Stimulated activated CD8-positive, alpha-beta memory T cell treated with anti-CD3 and anti-CD28 coated beads, Interleukin-12 subunit alpha, Interleukin-12 subunit beta, amount 100 ng/mL, for 4 hours (primary cell): Measurements from ENCODE around the gene ENTPD8.

Experiments used
- DNase-seq: peaks from one replicate; pipeline ENCODE4 v3.0.0-alpha.2; 2020; ENCODE audit warnings: low read depth

Gene ENTPD8

DNA sequence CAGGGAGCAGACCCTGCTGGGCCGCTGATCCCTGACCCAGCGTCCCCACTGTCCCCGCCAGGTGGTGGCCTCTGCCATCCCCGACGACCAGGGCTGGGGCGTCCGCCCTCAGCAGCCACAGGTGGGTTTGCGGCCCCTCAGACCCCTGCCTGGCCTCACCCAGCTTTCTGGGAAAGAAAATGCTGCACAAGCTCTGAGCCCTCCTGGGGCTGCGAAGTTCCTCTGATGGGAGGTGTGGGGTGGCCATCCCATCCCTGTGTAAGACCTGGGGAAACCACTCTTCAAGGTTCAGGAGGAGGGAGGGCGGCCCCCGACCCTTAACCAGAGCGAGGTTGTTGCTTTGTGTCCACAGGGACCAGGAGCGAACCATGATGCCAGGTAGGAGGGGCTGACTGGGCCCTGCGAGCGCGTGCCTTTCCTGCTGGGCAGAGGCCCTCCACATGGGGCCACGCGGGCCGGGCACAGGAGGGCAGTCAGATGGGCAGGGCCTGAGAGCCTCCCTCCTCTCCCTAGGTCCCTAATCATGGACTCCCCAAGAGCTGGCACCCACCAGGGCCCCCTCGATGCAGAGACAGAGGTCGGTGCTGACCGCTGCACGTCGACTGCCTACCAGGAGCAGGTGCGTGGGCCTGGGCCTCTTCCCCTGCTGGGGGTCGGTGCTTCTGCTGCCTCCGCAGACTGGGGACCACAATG lies 10.3 kb downstream of the ENTPD8 start:
- DNase-seq: no peak

DNA sequence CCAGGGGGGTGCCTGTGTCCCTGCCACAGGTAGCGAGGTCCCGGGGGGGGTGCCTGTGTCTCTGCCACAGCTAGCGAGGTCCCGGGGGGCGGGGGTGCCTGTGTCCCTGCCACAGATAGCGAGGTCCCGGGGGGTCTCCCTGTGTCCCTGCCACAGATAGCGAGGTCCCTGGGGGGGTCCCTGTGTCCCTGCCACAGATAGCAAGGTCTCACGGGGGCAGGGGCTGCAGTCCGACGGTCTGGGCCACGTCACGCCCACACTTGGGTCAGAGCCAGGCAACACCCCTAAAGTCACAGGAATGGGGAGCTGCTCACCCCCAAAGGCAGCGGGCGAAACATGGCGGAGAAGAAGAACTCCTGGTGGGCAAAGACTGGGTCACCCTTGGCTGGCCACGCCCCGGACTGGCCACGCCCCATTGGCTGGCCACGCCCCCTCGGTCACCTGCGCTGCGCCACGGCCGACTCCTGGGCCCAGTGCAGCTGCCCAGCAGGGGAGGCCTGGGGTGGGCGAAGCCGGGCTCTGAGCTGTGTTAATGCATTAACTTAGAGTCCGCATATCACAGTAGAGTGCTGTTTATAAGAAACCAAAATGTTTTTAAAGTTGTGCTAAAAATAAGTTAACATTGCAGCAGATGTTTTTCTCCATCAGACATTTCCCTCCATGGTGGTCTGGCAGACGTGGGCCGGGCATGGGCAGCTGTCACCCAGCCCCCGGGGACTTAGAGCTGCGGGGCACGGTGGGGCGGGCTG lies 11.0 kb downstream of the ENTPD8 start:
- no peak for DNase-seq

DNA sequence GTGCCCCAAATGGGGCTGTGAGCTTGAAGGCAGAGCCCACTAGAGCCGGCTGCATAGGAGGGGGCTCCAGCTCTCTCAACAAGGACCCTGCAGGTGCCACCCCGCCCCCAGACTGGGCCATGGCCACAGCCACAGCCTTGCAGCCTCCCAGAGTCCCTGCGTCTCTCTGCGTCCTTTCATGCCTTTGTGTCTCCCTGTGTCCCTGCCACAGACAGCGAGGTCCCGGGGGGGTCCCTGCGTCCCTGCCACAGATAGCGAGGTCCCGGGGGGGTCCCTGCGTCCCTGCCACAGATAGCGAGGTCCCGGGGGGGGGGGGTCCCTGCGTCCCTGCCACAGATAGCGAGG lies 11.6 kb downstream of the ENTPD8 start:
- DNase-seq: no peak

DNA sequence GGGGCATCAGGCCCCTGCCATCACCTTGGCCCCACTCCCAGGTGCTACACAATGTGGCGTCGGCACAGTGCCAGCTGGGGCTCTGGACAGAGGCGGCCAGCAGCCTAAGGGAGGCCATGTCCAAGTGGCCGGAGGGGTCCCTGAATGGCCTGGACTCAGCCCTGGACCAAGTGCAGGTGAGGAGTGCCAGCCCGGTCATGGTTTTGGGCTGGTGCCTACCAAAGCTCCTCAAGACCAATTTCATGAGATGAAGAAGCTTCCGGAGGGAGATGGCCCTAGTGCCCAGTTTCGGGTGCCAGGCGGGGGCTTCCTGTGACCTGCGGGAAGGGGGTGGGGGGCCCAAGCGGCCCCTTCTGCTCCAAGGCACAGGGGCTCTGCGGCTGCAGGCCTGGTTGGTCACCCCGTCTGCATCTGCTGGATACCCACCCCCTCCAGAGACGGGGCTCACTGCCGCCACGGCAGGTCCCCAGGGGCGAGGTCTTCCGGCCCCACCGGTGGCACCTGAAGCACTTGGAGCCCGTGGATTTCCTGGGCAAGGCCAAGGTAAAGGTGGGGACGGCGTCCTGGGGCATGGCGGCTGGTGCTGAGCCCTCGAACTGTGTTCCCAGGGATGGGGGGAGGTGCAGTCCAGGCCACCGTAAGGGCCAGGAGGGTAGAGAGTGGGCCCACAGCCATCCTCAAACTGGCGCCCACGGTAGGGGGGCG lies 12.2 kb downstream of the ENTPD8 start:
- DNase-seq: no peak

DNA sequence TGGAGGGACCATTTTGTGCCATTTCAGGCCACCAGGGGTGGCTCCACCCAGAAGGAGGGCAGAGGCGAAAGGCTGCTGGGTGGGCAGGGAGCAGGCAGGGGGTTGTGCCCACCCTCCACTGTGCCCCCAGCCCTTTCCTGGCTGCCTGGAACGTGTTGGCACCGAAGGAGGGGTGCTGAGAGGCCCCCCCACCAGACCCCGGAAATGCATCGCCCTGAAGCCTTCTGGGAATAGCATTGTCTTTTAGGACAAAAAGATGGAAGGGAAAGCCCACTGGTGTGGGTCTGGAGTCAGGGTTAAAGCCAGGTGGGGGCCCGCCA lies 12.9 kb downstream of the ENTPD8 start:
- DNase-seq: no peak

DNA sequence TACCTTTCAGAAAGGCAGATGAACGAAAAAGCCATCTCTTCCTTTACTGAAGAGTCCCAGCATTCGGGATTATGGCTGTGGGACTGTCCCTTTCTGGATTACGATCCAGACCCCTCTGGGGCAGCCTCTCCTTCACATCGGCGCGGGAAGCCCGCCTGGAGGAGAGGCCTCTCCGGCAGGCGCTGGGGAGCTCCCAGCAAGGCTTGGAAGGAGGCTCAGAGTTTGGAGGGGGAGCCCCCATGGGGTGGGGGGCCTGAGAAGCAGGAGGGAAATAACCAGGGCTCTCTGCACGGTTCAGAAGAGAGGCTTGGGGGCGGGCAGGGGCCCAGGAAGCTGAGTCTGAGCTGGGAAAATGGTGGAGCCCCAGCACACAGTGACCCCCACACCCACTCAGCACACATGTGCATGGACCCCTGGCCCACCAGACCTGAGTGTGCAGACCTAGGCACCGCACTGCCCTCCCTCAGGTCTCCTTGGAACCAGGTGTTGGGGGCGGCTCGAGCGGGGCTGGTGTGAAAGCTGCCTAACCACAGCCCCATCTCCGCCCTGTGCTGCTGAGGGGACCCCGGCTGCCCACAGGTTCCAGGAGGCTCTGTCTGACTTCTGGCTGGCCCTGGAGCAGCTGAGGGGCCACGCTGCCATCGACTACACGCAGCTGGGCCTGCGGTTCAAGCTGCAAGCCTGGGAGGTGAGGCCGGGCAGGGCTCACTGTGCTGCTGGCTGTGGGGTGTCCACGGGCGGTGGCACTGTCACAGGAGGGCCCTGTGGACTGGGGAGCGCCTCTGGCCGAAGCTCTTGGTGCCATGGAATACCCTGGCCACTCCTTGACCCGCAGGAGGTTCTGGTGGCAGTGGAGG lies 13.5 kb downstream of the ENTPD8 start:
- DNase-seq: no peak

DNA sequence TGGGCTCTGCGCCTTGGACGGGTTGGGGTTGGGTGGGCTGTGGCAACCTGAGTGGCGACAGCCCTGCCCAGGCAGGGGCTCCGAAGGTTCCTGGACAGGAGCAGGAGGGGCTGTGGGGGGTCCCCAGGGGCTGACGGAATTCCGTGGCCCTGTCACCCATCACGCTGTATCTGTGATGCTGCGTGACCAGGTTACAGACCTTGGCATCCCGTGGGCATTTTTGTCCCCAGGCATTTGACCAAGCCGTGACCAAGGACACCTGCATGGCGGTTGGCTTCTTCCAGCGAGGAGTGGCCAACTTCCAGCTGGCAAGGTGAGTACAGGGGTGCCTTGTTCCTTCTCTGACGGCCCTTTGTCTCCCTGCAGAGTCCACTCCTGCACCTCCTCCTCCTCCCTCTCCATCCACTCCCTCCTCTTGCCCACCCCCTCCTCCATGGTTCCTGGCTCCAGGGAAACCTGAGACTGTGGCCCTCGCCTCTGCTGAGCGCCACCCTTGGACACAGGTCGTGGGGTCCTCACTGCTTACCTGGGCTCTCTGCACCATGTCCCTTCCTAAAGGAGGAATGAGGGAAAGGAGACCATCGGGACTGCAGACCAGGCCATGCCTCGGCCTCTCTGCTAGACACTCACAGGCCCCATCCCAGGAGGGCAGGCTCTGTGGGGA lies 15.0 kb downstream of the ENTPD8 start:
- DNase-seq: no peak

DNA sequence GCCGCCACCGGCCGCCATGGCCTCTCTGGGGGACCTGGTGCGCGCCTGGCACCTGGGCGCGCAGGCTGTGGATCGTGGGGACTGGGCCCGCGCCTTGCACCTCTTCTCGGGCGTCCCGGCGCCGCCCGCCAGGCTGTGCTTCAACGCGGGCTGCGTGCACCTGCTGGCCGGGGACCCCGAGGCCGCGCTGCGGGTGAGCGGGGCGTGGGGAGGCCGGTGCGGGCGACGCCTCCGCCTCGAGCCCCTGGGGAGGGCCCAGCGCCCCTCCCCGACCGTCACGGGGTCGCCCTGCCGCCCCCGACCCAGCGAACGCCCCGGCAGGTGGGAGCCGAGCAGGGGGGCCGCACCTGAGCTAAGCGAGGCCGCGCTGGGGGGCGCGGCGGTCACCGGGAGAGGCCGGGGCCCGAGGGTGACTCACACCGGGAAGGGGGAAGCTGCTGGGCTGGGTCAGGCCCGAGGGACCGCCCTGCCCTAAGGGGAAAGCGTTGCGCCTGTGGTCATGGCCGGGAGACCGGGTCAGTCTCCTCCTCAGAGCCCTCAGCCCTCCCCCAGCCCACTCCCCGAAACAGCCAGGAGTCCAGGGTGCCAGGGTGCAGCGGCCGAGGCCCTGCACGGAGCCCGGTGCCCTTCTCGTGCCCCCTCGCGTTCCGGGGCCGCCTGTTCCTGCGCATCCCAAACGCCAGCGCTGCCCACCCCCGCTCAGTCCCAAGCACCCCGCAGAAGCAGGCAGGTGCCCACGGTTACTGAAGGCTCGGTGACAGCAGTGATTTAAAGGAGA lies 17.5 kb downstream of the ENTPD8 start:
- DNase-seq: no peak

DNA sequence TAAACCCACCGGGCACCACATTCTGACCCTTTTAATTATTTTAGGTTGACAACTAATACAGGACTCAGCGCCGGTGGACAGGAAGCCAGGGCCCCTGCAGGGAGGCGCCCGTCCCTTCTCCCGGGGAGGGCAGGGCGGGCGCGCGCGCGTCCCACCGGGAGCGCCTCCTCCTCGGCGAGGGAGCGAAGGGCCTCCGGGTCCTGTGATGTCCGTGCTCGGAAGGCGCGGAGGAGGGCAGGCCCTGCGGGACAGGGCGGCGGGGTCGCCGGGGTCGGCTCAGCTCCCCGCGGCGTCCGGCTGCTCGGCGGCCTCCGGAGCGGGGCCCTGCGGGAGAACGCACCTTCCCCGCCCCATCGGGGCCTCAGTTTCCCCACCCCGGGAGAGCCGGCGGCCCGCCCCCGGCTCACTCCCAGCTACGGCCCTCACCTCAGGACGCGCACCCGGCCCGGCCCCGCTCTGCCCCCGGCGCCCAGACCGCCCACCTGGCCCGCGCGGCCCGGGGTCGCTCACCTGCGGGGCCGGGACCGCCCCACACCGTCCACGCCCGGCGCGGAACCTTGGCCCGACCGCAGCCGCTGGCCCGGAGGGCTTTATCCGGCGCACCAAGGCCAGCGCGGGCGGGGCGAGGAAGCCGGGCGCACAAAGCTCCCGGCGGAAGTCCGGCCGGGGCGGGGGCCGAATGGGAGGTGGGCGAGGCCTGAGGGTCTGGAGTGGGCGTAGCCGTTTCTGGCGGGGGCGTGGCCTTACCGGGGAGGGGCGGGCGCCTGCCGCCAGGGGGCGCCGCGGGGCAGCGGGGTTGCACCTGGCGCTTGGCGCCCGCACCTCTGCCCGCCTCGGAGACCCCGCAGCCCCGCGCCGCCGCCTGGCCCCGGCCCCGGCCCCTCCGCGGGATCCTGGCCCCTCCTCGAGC lies 18.3 kb downstream of the ENTPD8 start, which contains the start of the genes EXD3 and NOXA1:
Gene EXD3 (minus strand): TSS at position 559 of the 910 bp plus-strand sequence. CDS start 27,805 bp downstream, outside the sequence.
Gene NOXA1 (plus strand): TSS at position 790 of the 910 bp plus-strand sequence. CDS start 137 bp downstream, outside the sequence.
- DNase-seq: peak; percentile 84

DNA sequence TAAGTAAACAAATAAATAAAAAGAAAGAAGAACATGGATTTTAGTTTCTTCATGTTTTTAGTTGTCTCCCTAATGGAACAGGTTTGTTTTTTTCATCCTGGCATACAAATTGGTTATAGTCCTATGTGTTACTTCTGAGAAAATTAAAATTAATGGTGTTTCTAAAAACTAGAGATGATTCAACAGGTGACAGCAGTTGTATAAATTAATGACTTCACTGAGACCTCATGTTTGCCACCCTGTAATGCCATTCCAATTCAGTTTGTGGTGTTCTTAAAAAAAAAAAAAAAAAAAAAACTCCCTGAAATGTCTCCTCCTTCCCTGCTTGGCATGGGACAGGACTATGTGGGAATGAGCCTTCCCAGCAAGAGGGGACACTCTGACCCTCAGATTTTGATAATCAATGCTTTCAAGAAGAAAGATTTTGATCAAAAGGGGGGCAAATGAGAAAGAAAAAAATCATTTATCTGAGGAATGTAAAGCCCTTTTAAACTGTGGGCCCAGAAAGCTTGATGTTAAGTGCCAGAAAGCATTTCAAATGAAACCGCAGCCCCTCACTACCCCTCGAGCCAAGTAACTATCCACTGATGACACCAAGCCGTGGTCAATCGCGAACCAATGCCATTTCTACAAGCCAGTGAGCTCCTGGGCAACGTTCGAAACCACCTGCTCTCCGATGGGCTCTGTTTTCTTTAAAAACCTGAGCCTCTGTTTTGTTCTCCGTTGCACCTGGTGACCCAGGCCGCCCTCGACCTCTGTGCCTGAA lies 19.1 kb downstream of the ENTPD8 start:
- DNase-seq: no peak

DNA sequence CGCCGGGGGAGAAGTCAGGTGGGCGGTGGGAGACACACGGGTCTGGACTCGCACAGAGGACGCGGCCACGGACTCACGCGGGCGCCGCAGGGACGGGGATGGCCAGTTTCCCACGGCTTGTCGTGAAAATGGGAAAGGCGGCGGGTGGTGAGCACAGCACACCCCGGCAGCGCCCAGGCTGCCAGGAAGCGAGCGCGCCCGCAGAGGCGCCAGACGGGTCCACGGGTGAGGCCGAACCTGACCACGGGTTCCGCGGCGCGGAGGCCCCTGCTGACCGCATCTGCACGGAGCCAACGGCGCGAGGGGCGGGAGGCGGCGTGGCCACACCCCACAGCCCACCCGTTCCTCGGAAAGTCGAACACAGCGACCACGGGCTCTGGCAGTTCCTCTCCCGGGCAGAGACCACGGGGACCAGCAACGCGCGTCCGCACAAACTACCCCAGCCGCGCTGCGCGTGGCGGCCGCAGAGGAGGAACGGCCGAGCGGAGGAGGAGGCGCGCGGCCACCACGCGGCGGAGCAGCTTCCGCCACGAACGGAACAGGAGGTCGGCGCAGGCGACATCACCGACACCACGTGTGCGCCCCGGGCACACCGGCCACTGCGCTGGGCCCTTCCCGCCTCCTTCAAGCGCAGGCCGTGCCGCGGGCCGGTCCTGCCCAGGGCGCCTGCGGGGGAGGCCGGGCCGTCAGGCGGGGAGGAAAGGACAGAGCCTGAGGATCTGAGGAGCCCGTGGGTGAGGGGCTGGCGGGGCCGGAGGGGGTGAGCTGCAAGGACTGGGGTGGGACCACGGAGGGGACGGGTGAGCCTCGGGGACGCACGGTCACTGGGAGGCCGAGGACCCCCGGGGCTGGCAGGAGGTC lies 23.8 kb downstream of the ENTPD8 start:
- DNase-seq: no peak

DNA sequence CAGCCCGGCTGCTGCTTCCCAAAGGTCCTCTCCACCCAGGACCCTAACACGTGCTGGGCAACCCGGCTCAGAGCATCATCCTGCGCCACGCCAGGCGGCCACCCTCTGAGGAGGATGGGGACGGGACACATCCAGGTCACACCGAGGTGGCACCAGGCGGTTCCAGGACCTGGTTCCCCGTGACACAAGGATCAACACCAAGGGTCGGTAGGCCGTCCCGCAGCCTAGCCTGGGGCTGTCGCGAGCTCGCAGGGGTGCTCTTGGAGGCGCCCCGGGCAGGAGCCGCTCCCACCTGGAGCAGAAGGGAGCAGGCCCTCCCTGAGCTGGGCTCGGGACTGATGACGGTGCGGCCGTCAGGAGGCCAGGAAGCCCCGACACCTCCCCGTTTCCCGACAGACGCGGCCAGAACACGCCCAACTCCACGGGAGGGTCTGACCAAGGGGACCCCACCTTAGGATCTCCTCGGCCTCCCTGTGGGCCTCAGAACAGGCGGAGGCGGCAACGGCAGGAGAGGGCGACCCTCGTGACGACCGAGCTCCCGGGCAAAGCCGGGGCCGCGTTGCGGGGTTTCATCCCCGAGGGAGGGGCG lies 24.5 kb downstream of the ENTPD8 start:
- DNase-seq: no peak

DNA sequence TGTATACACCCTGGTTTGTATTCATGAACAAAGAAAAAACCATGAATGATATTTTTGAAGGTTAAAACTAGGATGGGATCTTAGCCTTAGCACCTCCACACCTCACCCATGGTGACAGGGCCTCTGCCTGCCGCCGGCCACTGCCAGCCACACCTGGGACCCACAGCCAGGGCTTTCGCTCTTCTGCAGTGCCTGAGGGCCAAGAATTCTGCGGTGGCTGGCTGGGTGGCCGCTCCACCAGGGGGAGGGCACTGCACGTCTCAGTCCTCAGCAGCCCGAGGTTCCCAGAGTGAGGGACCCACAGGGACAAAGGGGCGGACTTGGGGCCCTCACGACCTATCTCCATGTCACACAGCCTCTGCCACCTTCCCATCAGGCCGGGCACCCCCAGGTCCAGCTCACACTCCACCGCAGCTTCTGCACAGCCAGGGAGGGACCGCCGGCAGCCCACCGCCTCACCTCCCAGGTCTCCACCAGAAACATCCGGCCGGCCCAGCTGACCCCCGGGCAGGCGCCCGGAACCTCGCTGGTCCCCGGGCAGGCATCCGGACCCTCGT lies 25.1 kb downstream of the ENTPD8 start:
- no peak for DNase-seq

DNA sequence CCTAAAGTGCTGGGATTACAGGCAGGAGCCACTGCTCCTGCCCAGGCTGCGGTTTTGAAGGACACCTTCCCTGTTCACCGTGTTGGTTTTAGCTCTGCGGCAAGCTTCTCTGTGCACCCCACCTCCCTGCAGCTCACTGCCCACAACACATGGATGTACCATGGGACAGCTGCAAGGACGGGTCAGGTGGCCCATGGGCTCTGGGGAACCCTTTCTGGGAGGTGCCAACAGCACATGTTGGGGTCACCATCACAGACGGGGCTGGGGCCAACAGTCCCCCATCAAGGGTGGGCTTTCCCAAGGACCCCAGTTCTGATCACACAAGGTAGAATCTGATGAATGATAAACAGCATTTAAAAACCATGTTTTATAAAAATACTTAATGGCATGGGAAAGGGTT lies 25.7 kb downstream of the ENTPD8 start:
- no peak for DNase-seq

DNA sequence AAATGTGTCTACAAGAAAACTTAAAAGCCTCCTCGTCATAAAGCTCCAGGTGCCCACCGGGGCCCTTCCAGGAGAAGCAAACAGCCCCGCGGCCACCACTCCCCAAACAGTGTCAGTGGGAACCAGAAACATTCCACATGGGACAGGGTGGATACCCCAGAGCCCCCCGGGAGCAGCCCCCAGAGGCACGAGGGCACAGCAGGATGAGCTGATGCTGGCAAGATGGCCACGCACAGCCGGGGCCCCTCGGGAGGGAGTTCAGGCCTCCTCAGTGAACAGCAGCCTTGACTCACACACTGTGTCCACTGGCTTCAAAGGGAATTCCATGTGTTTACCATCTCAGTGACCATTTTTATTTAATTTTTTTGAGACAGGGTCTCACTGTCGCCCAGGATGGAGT lies 28.7 kb downstream of the ENTPD8 start:
- DNase-seq: no peak

DNA sequence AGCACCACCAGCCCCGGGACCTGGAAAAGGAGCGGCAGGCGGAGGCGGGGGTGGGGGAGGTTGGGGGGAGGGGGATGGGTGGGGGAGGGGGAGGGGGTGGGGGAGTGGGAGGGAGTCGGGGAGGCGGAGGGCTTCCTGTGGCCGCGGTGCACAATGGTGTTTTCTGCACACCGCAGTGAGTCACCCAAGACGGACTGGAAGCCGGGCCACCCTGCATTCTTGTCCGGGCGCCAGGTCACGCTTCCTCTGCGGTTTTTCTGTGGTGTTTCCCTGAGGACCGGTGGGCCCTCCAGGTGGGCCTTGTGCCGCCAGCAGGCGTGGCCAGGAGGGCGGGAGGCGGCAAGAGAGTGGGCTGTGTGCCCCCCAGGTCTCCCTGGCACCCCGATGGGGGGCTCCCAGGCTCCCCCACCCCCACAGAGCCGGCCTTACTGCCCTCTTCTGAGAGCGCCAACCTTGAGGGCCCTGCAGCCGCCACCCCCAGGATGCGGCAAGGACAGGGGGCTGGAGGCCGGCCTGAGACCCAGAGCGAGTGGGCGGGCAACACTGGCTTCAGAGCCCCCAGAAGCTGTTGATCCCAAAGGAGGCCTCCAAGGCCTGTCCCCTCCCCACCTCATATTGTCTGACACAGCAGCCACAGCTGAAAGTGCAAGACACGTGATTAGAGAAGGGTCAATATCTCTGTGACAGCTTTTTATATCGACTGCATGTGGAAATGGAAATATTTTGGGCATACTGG lies 29.3 kb downstream of the ENTPD8 start:
- DNase-seq: no peak

DNA sequence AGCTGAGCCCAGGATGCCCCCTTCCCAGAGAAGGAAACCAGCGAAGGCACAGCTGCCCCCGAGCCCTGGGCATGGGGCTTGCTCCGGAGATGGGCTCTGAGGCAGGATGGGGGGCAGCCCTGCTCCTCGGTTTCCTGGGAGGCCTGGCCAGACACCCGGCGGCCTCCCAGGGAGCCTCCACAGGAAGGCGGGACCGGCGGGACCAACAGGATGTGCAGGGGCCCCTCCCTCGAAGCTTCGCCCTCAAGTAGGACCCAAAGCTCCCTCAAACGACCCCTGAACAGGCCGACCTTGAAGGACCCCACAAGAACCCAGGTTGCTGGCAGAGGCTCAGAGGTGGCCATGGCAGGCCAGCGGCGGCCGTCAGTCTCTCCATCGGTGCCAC lies 29.9 kb downstream of the ENTPD8 start:
- DNase-seq: no peak
